ENCODE measurements around the gene RRAGD.
"Not testable (repeated sequence)": the region's sequence is repeated elsewhere in the genome, so short reads cannot be mapped to it uniquely, and the experiment has no call there.

Gene RRAGD

DNA sequence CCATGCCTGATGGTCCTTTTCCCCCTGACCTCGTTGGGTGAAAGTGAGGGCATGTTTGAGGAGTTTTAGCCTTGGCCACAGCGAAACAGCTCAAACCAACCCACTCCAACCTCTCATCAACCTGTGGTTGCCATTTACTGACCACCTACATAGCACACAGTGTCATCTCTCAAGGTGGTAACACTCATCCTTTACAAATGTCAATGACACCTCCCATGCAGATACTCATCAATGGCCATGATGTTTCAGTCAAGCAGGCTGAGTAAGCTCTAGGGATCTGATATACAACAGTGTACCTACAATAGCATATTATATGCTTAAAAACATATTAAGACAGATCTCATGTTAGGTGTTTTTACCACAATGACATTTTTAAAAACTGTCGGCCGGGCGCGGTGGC is 9.3 kb downstream of the RRAGD start:
- DNase-seq (ENCODE audit: low spot score in 2 of 2), result no peak
- ATAC-seq (ENCODE audit: low read depth), result no peak
- no peak overlapping the region for H3K4me3 Mint-ChIP-seq
- H3K27me3 Mint-ChIP-seq, result peaks cover 2% of the 10 kb centered on the region
- H3K4me1 Mint-ChIP-seq, result peaks cover 3% of the 10 kb centered on the region
- no peaks in the 10 kb centered on the region for H3K9me3 Mint-ChIP-seq
- H3K36me3 Mint-ChIP-seq, result no peaks in the 10 kb centered on the region
- no peak overlapping the region for H3K27ac Mint-ChIP-seq

DNA sequence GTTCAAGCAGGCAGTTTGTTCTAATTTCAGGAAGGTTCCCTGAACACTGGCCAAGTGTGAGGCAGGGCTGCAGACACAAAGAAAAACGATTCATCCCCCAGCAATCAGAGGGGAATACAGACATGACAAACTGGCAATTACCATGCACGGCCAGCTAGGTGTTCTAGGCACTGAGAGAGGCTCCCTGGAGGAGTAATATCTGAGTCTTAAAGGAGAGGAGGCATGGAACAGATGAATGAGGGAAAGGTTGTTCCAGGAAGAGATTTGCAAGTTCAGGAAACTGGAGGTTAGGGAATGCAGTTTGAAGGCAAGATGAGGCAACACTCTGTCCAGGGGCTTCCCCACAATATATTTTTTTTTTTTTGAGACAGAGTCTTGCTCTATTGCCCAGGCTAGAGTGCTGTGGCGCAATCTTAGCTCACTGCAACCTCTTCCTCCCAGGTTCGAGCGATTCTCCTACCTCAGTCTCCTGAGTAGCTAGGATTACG is 11.1 kb downstream of the RRAGD start:
- Mint-ChIP-seq H3K4me3 (no peak overlapping the region), H3K4me1 (no peaks in the 10 kb centered on the region), H3K9me3 (no peaks in the 10 kb centered on the region), H3K27ac (no peak overlapping the region), H3K27me3 (peaks cover 2% of the 10 kb centered on the region), H3K36me3 (no peaks in the 10 kb centered on the region)
- ATAC-seq (ENCODE audit: low read depth), result no peak
- no peak for DNase-seq (ENCODE audit: low spot score in 2 of 2)

DNA sequence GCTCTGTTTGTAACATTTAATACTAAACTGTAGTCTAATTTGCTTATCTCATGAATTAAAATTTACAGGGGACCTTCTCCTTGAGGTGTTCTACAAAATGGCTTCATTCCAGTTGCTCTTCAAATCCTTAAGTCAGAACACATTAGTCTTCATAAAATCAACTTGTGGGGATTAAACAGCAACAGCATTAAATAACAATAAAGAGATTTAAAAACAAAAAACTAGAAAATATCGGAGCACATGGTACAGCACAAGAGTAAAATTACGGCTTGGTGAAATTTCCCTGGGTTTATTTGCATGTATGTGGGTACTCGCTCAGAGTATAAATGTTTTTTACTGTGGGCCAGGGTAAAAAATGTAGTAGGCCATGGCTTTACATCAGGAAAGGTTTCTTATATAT is 12.0 kb downstream of the RRAGD start:
- Mint-ChIP-seq H3K27me3 (no peaks in the 10 kb centered on the region), H3K4me1 (no peaks in the 10 kb centered on the region), H3K27ac (no peak overlapping the region), H3K36me3 (no peaks in the 10 kb centered on the region), H3K9me3 (no peaks in the 10 kb centered on the region), H3K4me3 (no peak overlapping the region)
- no peak for DNase-seq (ENCODE audit: low spot score in 2 of 2)
- ATAC-seq (ENCODE audit: low read depth), result no peak

DNA sequence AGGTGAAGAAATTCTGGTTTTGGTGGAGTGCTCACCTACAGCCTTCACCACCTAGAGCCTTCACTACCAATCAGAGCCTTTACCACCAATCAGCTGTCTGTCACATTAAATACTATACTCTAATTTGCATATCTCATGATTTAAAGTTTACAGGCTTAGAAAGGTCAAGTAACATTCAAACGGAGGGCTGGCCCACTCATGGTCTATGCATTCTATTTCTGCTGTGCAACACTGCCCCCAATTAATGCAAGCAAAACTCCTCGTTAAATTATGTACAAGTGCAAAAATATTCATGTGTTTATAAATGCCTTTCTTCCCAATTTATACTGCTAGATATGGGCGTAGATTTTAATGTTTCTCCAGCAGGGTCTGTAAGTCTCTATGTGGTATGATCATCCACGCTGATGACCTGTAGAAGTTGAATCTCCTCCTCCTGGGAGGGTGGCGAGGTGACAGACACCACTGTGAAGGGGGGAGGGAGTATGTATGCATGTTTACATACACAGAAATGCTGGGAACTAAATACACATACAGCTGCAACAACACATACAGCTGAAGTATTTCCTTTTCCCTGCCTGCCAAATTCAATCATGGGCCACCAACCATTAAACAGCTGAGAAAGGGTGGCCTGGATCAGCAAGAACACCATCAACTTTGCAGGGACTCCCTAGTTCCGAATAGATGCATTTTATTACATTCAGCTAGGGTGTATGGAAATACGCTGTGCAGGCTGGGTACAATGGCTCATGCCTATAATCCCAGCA is 13.1 kb downstream of the RRAGD start:
- no peaks in the 10 kb centered on the region for H3K4me1 Mint-ChIP-seq
- H3K9me3 Mint-ChIP-seq, result no peaks in the 10 kb centered on the region
- no peak overlapping the region for H3K4me3 Mint-ChIP-seq
- no peak for ATAC-seq (ENCODE audit: low read depth)
- H3K27ac Mint-ChIP-seq, result no peak overlapping the region
- no peak for DNase-seq (ENCODE audit: low spot score in 2 of 2)
- H3K36me3 Mint-ChIP-seq, result no peaks in the 10 kb centered on the region
- no peaks in the 10 kb centered on the region for H3K27me3 Mint-ChIP-seq

DNA sequence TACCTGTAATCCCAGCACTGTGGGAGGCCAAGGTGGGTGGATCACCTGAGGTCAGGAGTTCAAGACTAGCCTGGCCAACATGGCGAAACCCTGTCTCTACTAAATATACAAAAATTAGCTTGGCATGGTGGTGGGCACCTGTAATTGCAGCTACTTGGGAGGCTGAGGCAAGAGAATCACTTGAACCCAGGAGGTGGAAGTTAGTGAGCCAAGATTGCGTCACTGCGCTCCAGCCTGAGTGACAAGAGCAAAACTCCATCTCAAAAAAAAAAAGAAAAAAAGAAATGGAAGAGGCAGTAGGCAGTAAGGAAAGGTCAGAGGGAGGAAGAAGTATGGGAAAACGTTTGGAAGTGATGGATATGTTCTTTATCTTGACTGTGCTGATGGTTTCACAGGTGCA is 14.2 kb downstream of the RRAGD start:
- not testable (repeated sequence) for H3K4me1 Mint-ChIP-seq; H3K27me3 Mint-ChIP-seq; H3K9me3 Mint-ChIP-seq; H3K36me3 Mint-ChIP-seq; ATAC-seq (ENCODE audit: low read depth); DNase-seq (ENCODE audit: low spot score in 2 of 2); H3K27ac Mint-ChIP-seq; H3K4me3 Mint-ChIP-seq

DNA sequence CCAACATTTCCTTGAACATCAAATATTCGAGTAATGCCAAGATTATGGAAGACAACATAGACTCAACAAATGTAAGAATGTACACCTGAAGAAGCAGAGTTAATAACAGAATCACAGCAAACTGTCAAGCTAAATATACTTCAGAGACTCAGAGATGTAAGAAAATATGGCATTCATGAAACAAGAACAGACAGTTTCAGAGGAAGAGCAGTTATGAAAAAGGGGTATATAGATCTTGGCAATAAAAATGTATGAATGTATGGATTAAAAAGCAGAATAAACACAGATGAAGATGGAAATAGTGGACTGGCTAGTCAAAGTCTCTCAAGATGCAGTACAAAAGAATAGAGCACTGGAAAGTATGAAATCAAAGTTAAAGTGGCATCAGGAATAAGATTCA is 18.4 kb downstream of the RRAGD start:
- peaks cover 8% of the 10 kb centered on the region for H3K27me3 Mint-ChIP-seq

DNA sequence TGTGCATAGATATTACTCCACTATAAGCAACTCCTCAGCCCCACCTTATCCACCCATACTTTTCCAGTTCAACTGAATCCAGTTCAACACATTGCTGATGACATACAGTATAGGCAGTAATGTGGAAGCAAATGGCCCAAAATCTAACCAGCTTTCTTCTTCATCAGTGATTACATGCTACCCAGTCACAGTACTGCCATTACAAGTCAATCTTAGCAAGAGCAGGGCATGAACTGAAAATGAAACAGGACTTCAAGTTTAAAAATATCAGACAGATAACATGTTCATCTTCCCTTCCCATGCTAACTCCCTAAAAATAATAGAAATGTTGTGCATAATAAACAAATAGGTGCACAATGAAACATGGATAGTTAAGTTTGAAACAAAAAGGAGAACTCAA is 19.2 kb downstream of the RRAGD start:
- H3K4me3 Mint-ChIP-seq, result no peak overlapping the region
- no peaks in the 10 kb centered on the region for H3K4me1 Mint-ChIP-seq
- H3K9me3 Mint-ChIP-seq, result peaks cover 10% of the 10 kb centered on the region
- no peak overlapping the region for H3K27ac Mint-ChIP-seq
- peaks cover 8% of the 10 kb centered on the region for H3K27me3 Mint-ChIP-seq
- ATAC-seq (ENCODE audit: low read depth), result no peak
- no peak for DNase-seq (ENCODE audit: low spot score in 2 of 2)
- H3K36me3 Mint-ChIP-seq, result peaks cover 8% of the 10 kb centered on the region

More for the DNA sequence above, 18.4 kb downstream of the RRAGD start:
- no peak overlapping the region for H3K27ac Mint-ChIP-seq
- peaks cover 8% of the 10 kb centered on the region for H3K36me3 Mint-ChIP-seq
- H3K4me1 Mint-ChIP-seq, result no peaks in the 10 kb centered on the region
- ATAC-seq (ENCODE audit: low read depth), result no peak
- peaks cover 10% of the 10 kb centered on the region for H3K9me3 Mint-ChIP-seq
- H3K4me3 Mint-ChIP-seq, result no peak overlapping the region
- DNase-seq (ENCODE audit: low spot score in 2 of 2), result no peak

DNA sequence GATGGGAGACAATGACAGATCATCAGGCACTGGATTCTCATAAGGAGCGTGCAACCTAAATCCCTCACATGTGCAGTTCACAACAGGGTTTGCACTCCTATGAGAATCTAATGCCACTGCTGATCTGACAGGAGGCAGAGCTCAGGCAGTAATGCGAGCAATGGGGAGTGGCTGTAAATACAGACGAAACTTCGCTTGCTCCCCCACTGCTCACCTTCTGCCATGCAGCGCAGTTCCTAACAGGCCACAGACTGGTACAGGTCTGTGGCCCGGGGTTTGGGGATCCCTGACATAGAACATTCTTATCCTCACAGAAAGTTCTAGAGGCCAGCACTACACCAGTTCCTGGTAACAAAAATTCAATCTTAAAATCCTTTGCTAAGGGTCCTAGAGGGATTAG is 23.2 kb downstream of the RRAGD start:
- ATAC-seq (ENCODE audit: low read depth) (no peak), DNase-seq (ENCODE audit: low spot score in 2 of 2) (no peak)
- H3K27me3 Mint-ChIP-seq, result peaks cover 12% of the 10 kb centered on the region

DNA sequence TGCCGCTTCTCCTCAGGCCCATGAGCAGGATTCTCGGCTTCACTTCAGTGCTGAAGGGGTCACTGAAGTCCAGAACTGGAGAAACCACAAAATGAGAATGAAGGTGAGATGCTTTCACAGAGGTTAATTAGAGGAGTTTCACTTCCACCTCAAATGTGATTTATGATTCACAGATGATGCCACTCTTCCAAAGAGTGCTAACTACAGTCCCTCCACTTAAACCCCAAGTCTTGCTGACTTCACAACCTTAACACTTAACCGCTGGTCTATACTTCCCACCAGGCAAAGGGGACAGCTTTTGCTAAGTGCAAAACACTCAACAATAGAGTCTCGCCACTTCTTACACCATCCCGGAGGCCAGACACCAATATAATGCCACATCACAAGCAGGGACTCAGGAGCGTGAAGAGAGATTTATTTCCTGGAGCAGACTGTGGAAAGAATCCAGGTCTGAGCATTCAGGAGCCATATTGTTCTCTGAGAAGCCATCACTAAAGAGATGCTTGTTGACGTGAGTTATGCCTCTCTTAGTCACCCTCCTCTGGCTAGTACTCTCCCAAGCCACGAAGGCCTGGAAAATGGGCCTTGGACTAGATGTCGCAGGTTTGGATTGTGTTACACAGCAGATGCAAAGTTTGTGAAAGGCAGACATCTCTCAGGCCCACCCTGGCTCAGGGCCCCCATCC is 24.4 kb downstream of the RRAGD start:
- Mint-ChIP-seq H3K9me3 (peaks cover 1% of the 10 kb centered on the region), H3K27me3 (peaks cover 6% of the 10 kb centered on the region), H3K36me3 (no peaks in the 10 kb centered on the region), H3K4me3 (peak overlapping the region; percentile 40), H3K4me1 (peaks cover 8% of the 10 kb centered on the region), H3K27ac (no peak overlapping the region)
- DNase-seq (ENCODE audit: low spot score in 2 of 2), result peak in 1 of 2 donors; percentile 21
- ATAC-seq (ENCODE audit: low read depth), result peak; percentile 96

More for the DNA sequence above, 23.2 kb downstream of the RRAGD start:
- Mint-ChIP-seq H3K9me3 (peaks cover 9% of the 10 kb centered on the region), H3K27ac (no peak overlapping the region), H3K4me3 (no peak overlapping the region), H3K36me3 (peaks cover 8% of the 10 kb centered on the region), H3K4me1 (peaks cover 8% of the 10 kb centered on the region)

DNA sequence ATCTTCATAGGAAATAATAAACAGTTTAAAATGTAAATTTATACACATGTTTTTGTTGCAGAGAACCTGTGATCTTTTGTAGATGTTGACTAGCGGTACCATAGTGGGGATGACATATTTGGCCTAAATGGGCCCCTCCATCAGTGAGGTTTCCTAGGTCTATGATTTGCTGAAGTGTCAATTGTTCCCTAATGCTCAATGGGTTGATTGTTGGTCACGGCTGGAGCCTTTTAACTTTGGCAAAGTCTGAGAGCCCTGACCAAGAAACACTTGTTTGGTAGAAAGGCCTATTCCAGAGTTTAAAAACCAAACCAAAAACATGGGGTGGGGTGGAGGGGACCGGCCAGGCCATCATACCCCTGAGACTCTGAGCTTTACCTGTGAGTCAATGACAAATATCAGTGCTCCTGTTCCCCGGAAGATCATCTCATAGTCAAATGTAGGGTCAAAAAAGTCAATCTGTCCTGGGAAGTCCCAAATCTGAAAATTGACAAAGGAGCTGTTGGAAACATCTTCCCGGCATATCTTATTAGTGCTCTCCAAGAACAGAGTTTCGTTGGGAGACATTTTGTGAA is 25.1 kb downstream of the RRAGD start:
- DNase-seq (ENCODE audit: low spot score in 2 of 2), result no peak
- H3K4me1 Mint-ChIP-seq, result peaks cover 8% of the 10 kb centered on the region
- H3K9me3 Mint-ChIP-seq, result peaks cover 1% of the 10 kb centered on the region
- H3K4me3 Mint-ChIP-seq, result peak overlapping the region; percentile 43
- peaks cover 6% of the 10 kb centered on the region for H3K27me3 Mint-ChIP-seq
- ATAC-seq (ENCODE audit: low read depth), result peak; percentile 18
- no peak overlapping the region for H3K27ac Mint-ChIP-seq
- H3K36me3 Mint-ChIP-seq, result no peaks in the 10 kb centered on the region

DNA sequence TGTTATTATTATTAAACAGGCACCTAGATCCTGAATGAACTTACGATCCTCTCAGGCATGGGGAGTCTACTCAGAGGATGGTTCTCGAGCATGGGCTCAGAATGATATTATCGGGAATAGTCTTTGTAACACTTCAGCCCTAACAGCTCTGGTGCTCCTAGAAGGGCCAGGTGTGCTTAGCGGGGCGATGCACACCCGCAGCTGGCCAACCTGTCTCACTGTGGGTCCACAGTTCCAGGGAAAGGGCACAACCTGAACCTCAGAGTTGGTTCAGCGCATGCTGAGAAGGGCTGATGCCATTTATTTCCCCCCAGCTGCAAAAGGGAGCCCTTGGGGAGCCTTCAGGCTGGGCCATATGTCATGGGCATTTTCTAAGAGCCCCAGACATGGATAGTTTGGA is 26.2 kb downstream of the RRAGD start:
- ATAC-seq (ENCODE audit: low read depth), result no peak
- Mint-ChIP-seq H3K4me3 (no peak overlapping the region), H3K4me1 (peaks cover 8% of the 10 kb centered on the region), H3K27ac (no peak overlapping the region), H3K27me3 (peaks cover 6% of the 10 kb centered on the region), H3K9me3 (no peaks in the 10 kb centered on the region), H3K36me3 (no peaks in the 10 kb centered on the region)
- no peak for DNase-seq (ENCODE audit: low spot score in 2 of 2)

DNA sequence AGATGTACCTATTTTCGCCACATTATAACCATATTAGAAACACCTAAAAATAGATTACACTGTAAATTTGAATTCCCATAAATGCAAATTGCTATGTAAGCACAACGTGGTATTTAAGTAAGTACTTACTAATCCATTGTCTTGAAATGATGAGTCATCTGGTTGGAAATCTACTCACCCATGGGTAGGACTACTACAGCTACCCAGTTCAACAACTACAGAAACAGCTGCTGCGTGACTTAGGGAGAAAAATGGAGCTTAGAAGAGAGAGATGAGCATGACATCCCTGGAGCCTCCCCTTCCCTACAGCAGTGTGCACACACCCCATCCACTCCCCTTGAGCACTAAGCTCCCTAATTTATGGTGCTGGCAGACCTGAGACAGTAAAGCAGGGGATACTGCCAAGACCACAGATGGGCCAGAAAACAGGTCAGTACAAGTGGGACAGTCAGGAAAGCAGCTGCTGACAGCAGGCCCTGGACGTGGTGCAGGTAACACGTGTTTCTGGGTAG is 26.9 kb downstream of the RRAGD start:
- no peaks in the 10 kb centered on the region for H3K9me3 Mint-ChIP-seq
- H3K4me1 Mint-ChIP-seq, result peaks cover 8% of the 10 kb centered on the region
- peaks cover 5% of the 10 kb centered on the region for H3K27me3 Mint-ChIP-seq
- H3K4me3 Mint-ChIP-seq, result no peak overlapping the region
- ATAC-seq (ENCODE audit: low read depth), result no peak
- no peaks in the 10 kb centered on the region for H3K36me3 Mint-ChIP-seq
- no peak overlapping the region for H3K27ac Mint-ChIP-seq
- no peak for DNase-seq (ENCODE audit: low spot score in 2 of 2)

DNA sequence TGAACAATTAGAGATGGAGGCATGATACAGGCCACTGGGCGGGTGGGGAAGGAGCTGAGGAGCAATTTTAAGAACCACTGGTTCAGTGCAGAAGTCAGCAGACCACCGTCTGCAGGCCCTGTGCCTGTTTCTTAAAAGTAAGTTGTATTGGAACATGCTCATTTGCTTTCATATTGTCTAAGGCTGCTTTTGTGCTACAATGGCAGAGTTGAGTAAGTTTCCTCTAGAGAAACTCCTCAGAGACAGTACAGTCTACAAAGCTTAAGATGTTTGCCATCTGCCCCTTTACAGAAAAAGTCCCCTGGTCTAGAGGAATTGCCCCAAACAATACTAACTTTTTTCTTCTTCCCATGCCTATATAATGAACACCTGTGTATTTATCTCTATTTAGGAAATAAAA is 31.0 kb downstream of the RRAGD start:
- no peaks in the 10 kb centered on the region for H3K36me3 Mint-ChIP-seq
- H3K27me3 Mint-ChIP-seq, result peaks cover 4% of the 10 kb centered on the region
- ATAC-seq (ENCODE audit: low read depth) (no peak), DNase-seq (ENCODE audit: low spot score in 2 of 2) (no peak)
- H3K4me1 Mint-ChIP-seq, result peaks cover 6% of the 10 kb centered on the region
- no peak overlapping the region for H3K4me3 Mint-ChIP-seq
- H3K27ac Mint-ChIP-seq, result no peak overlapping the region
- H3K9me3 Mint-ChIP-seq, result no peaks in the 10 kb centered on the region

DNA sequence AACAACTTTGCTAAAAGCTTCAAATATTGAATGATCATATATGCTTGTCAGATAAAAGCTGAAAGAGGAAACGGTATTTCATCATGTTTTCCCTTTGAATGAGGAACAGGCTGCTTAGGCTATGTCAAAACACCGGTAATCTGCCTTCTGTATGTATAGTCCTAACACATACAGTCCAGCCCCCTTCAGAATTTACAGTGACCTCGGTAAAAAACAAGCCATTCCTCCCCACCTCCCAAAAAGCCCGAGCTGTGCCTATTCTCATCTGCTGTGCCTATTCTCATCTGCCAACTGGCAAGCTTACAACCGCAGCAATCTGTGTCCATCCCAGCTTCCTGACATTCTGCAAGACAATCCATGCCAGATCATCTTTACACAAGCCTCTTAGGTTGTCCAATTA is 32.8 kb downstream of the RRAGD start:
- Mint-ChIP-seq H3K27ac (no peak overlapping the region), H3K4me1 (peaks cover 13% of the 10 kb centered on the region), H3K27me3 (no peaks in the 10 kb centered on the region), H3K4me3 (no peak overlapping the region), H3K36me3 (no peaks in the 10 kb centered on the region), H3K9me3 (no peaks in the 10 kb centered on the region)
- DNase-seq (ENCODE audit: low spot score in 2 of 2), result no peak
- no peak for ATAC-seq (ENCODE audit: low read depth)
